ENCODE data around the gene CIDEB.

DNA sequence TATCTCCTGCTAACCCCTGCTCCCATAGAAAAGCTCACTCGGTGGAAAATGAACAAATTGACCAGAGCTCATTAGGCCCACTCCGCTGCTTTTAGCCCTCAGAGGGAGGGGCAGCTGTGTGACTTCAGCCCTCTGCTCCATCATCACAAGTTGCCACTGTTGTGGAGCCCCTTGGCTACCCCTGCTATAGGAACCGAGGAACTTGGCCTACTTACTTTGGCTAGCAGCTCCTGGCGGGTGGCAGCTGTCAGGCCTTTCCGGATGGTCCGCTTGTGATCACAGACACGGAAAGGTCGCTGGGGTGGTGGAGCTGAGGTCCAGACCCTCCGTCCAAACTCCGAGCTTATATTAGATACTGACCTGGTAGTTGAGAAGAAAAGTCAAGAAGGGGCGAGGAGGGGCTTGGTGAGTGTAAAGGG, 612 bp downstream of the CIDEB start:
- TF ChIP-seq, protein P1, sequence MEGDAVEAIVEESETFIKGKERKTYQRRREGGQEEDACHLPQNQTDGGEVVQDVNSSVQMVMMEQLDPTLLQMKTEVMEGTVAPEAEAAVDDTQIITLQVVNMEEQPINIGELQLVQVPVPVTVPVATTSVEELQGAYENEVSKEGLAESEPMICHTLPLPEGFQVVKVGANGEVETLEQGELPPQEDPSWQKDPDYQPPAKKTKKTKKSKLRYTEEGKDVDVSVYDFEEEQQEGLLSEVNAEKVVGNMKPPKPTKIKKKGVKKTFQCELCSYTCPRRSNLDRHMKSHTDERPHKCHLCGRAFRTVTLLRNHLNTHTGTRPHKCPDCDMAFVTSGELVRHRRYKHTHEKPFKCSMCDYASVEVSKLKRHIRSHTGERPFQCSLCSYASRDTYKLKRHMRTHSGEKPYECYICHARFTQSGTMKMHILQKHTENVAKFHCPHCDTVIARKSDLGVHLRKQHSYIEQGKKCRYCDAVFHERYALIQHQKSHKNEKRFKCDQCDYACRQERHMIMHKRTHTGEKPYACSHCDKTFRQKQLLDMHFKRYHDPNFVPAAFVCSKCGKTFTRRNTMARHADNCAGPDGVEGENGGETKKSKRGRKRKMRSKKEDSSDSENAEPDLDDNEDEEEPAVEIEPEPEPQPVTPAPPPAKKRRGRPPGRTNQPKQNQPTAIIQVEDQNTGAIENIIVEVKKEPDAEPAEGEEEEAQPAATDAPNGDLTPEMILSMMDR (IDR thresholded peaks at IDR 0.05): no peak
- TF ChIP-seq POLR2A (IDR thresholded peaks at IDR 0.05): no peak

All from Peyer's patch (tissue), 4 donors.